Pancreas (tissue), 10 donors: ENCODE data around the gene DDIT4. TPM values are rescaled to one million over a fixed set of nuclear protein-coding genes. Genes with fewer than 3 reads are reported as not detected.
"Not testable (repeated sequence)": the region's sequence is repeated elsewhere in the genome, so short reads cannot be mapped to it uniquely, and the experiment has no call there.

ENCODE experiments used
- ATAC-seq, 4 donors: fragments of 200-7000 bp; cut with Tn5 transposase; one replicate each; pipeline versions ENCODE4 v1.8.0 to v1.9.1; 2020; ENCODE audit warnings: mild to moderate bottlenecking in 4 of 4, moderate library complexity in 4 of 4
- DNase-seq, 6 donors: peaks; one replicate each; pipeline ENCODE4 v3.0.0-alpha.2; 2020
- FAIRE-seq: peaks from 2 replicates; lab custom pipeline; 2012; peaks lifted over from hg19 to GRCh38; lab: Jason Lieb, UNC
- H3K27ac ChIP-seq, 4 donors: fragments of 200-600 bp; sonication (generic); 1 replicate in 3 of 4; 2 replicates in 1 of 4; pipeline versions ENCODE4 v1.5.0 to v1.8.0; 2020
- H3K27me3 ChIP-seq, 4 donors: fragments of 200-600 bp; one replicate each; pipeline ENCODE4 v1.8.0; 2021
- H3K36me3 ChIP-seq, 3 donors: fragments of 200-600 bp; sonication (generic) in 1 of 3; one replicate each; pipeline versions ENCODE4 v1.5.0 to v1.8.0; 2020 to 2021
- H3K4me1 ChIP-seq, 3 donors: fragments of 200-600 bp; one replicate each; pipeline ENCODE4 v1.8.0; 2021
- H3K4me3 ChIP-seq, 4 donors: fragments of 200-600 bp; sonication (generic) in 2 of 4; one replicate each; pipeline versions ENCODE4 v1.5.0 to v1.8.0; 2020 to 2021
- H3K9me3 ChIP-seq, 4 donors: fragments of 200-600 bp; one replicate each; pipeline ENCODE4 v1.8.0; 2021
- CTCF ChIP-seq, 4 donors: fragments of 200-600 bp; sonication (generic) in 3 of 4; IDR thresholded peaks; one replicate each; pipeline versions ENCODE4 v1.5.0 to v1.8.0; 2021; ENCODE audit warnings: antibody characterized with exemption in 4 of 4
- WGBS, 2 donors: extraction: QIAGEN DNeasy Blood & Tissue Kit; methylation state at CpG; one replicate each; pipeline ENCODE4 v1.1.7; 2013; 5-methylcytosine and 5-hydroxymethylcytosine counted together
- intact Hi-C, 3 donors: fragments of 100-400 bp; cut with DNase I; formaldehyde crosslinking; loops; one replicate each; pipeline versions ENCODE4 v1.11.1 to v1.14.2; 2022
- polyA plus RNA-seq, 2 donors: library from polyadenylated mRNA; stranded (reverse); fragments of 200-250 nt; gene quantifications; one replicate each; pipeline ENCODE4 v1.2.3, GENCODE V29; 2013
- total RNA-seq, 6 donors: library from RNA; stranded (reverse); fragmentation: NEBNext Ultra II Directional in 4 of 6; extraction: Animal tissue kit (Norgen Biotek cat#: 25700) in 4 of 6; gene quantifications; one replicate each; pipeline versions ENCODE4 v1.2.1 to v1.2.4, GENCODE V29; 2021 to 2023
- donor health status: healthy with polysubstance abuse.
- donor health status: DM: no; HTN: no; CAD: no; lungs with moderate emphysema.
- donor health status: DM: no; HTN: no; CAD: no.
- donor health status: control.
- donor health status: control.
- donor health status: Bipolar disorder and iron deficiency.
- donor health status: DM: yes; HTN: yes; CAD: no.
- donor health status: DM: no; HTN: no; CAD: no.
- donor health status: DM: no; HTN: no; CAD: no.
- donor health status: DM: yes; HTN: yes; CAD: no.

Gene DDIT4
- total and polyA plus RNA-seq, 8 donors, result 61.6 to 1,144 (median 215) TPM

GRCh38 chr10:72277996-72278667 lies 4.4 kb downstream of the DDIT4 start:
- intact Hi-C loops, result loop anchor here in 1 of 3 donors (5.0 kb wide), 1 partner anchor 59 kb away; no protein-coding TSS in a partner anchor
- 98 to 100% methylated on average over 3 of the region's 3 CpGs for WGBS, 2 donors
- Histone ChIP-seq H3K27ac (peak overlapping the region in 3 of 4 donors; percentile 96 to 99 (median 97)), H3K27me3 (no peaks in the 10 kb centered on the region), H3K9me3 (no peaks in the 10 kb centered on the region), H3K4me3 (no peak overlapping the region), H3K36me3 (peaks cover 0 to 14% (median 7%) of the 10 kb centered on the region in 3 donors), H3K4me1 (peaks cover 0 to 8% (median 0%) of the 10 kb centered on the region in 3 donors)
- ATAC-seq, result no peak
- TF ChIP-seq CTCF (IDR thresholded peaks at IDR 0.05), result no peak
- FAIRE-seq, result no peak
- peak in 1 of 6 donors; percentile 65 for DNase-seq

- peak in 1 of 6 donors; percentile 59 for DNase-seq
- H3K4me1 ChIP-seq, result peaks cover 0 to 8% (median 0%) of the 10 kb centered on the region in 3 donors
- no peak for ATAC-seq
- no peak for FAIRE-seq
- H3K27ac ChIP-seq, result peak overlapping the region in 1 of 4 donors; percentile 97
- no peaks in the 10 kb centered on the region for H3K9me3 ChIP-seq
- 90 to 91% methylated on average over 5 of the region's 5 CpGs for WGBS, 2 donors
- H3K4me3 ChIP-seq, result no peak overlapping the region
- intact Hi-C loops, result loop anchor here in 1 of 3 donors (5.0 kb wide), 1 partner anchor 58 kb away; no protein-coding TSS in a partner anchor
- H3K27me3 ChIP-seq, result no peaks in the 10 kb centered on the region
- TF ChIP-seq CTCF (IDR thresholded peaks at IDR 0.05), result no peak
- peaks cover 0 to 14% (median 7%) of the 10 kb centered on the region in 3 donors for H3K36me3 ChIP-seq
Observed at GRCh38 chr10:72278668-72279393, 5.1 kb downstream of the DDIT4 start.

GRCh38 chr10:72279587-72279986 lies 5.9 kb downstream of the DDIT4 start:
- H3K4me3 ChIP-seq, FAIRE-seq, DNase-seq, ATAC-seq, H3K4me1 ChIP-seq, H3K27me3 ChIP-seq, H3K9me3 ChIP-seq, H3K27ac ChIP-seq: not testable (repeated sequence)
- intact Hi-C loops, result loop anchor here in 1 of 3 donors (5.0 kb wide), 1 partner anchor 58 kb away; no protein-coding TSS in a partner anchor
- peaks cover 0 to 14% (median 7%) of the 10 kb centered on the region in 3 donors for H3K36me3 ChIP-seq
- WGBS, 2 donors, result 91 to 94% methylated on average over 7 of the region's 7 CpGs

- intact Hi-C loops, result no loop called here
- no peaks in the 10 kb centered on the region for H3K27me3 ChIP-seq
- H3K27ac ChIP-seq, result no peak overlapping the region
- ATAC-seq (no peak), DNase-seq (no peak), FAIRE-seq (no peak)
- no peak for TF ChIP-seq CTCF (IDR thresholded peaks at IDR 0.05)
- no peaks in the 10 kb centered on the region for H3K36me3 ChIP-seq
- no peaks in the 10 kb centered on the region for H3K4me1 ChIP-seq
- H3K4me3 ChIP-seq, result no peak overlapping the region
- no peaks in the 10 kb centered on the region for H3K9me3 ChIP-seq
- WGBS, 2 donors, result 76 to 90% methylated on average over 3 of the region's 3 CpGs
Observed at GRCh38 chr10:72283131-72283530, 9.4 kb downstream of the DDIT4 start.

- H3K4me3 ChIP-seq, result no peak overlapping the region
- H3K36me3 ChIP-seq, result no peaks in the 10 kb centered on the region
- H3K27me3 ChIP-seq, result no peaks in the 10 kb centered on the region
- ATAC-seq, result no peak
- FAIRE-seq, result no peak
- no peak for DNase-seq
- H3K9me3 ChIP-seq, result no peaks in the 10 kb centered on the region
- no peak for TF ChIP-seq CTCF (IDR thresholded peaks at IDR 0.05)
- WGBS, 2 donors, result 74 to 78% methylated on average over 14 of the region's 14 CpGs
- intact Hi-C loops, result no loop called here
- no peak overlapping the region for H3K27ac ChIP-seq
- H3K4me1 ChIP-seq, result no peaks in the 10 kb centered on the region
Observed at GRCh38 chr10:72285972-72286521, 12.3 kb downstream of the DDIT4 start.
